Measurements from ENCODE around the gene CFAP299.
A peak's percentile ranks its signal among the peaks of the same experiment; 100 is the strongest.
"Not testable (repeated sequence)": the region's sequence is repeated elsewhere in the genome, so short reads cannot be mapped to it uniquely, and the experiment has no call there.

Gene CFAP299

GRCh38 chr4:80425124-80426100, 89.9 kb downstream of the CFAP299 start:
- no peak for DNase-seq (ENCODE audit: low read depth, low spot score)
- H3K4me3 ChIP-seq (ENCODE audit: low read length): no peak overlapping the region

GRCh38 chr4:80431203-80431965, 95.9 kb downstream of the CFAP299 start:
- DNase-seq (ENCODE audit: low read depth, low spot score): no peak
- H3K4me3 ChIP-seq (ENCODE audit: low read length): no peak overlapping the region

- no peak for DNase-seq (ENCODE audit: low read depth, low spot score)
Observed at GRCh38 chr4:80434238-80434637, 98.7 kb downstream of the CFAP299 start.

GRCh38 chr4:80438016-80438415, 102.5 kb downstream of the CFAP299 start:
- no peak for DNase-seq (ENCODE audit: low read depth, low spot score)
- no peak overlapping the region for H3K4me3 ChIP-seq (ENCODE audit: low read length)

More at GRCh38 chr4:80434238-80434637, 98.7 kb downstream of the CFAP299 start:
- H3K4me3 ChIP-seq (ENCODE audit: low read length): no peak overlapping the region

GRCh38 chr4:80439294-80440061, 103.9 kb downstream of the CFAP299 start:
- peak; percentile 42 for DNase-seq (ENCODE audit: low read depth, low spot score)
- not testable (repeated sequence) for H3K4me3 ChIP-seq (ENCODE audit: low read length)

GRCh38 chr4:80446248-80446647, 110.7 kb downstream of the CFAP299 start:
- DNase-seq (ENCODE audit: low read depth, low spot score): no peak
- H3K4me3 ChIP-seq (ENCODE audit: low read length): no peak overlapping the region

GRCh38 chr4:80446664-80447063, 111.1 kb downstream of the CFAP299 start:
- H3K4me3 ChIP-seq (ENCODE audit: low read length): no peak overlapping the region
- no peak for DNase-seq (ENCODE audit: low read depth, low spot score)

GRCh38 chr4:80447493-80447892, 112.0 kb downstream of the CFAP299 start:
- DNase-seq (ENCODE audit: low read depth, low spot score): no peak

GRCh38 chr4:80448056-80448455, 112.5 kb downstream of the CFAP299 start:
- no peak for DNase-seq (ENCODE audit: low read depth, low spot score)
- no peak overlapping the region for H3K4me3 ChIP-seq (ENCODE audit: low read length)

More at GRCh38 chr4:80447493-80447892, 112.0 kb downstream of the CFAP299 start:
- H3K4me3 ChIP-seq (ENCODE audit: low read length): no peak overlapping the region

GRCh38 chr4:80452055-80452454, 116.5 kb downstream of the CFAP299 start:
- no peak overlapping the region for H3K4me3 ChIP-seq (ENCODE audit: low read length)
- no peak for DNase-seq (ENCODE audit: low read depth, low spot score)

- DNase-seq (ENCODE audit: low read depth, low spot score): no peak
- H3K4me3 ChIP-seq (ENCODE audit: low read length): no peak overlapping the region
Observed at GRCh38 chr4:80452768-80453167, 117.2 kb downstream of the CFAP299 start.

GRCh38 chr4:80454040-80454439, 118.5 kb downstream of the CFAP299 start:
- H3K4me3 ChIP-seq (ENCODE audit: low read length): no peak overlapping the region
- no peak for DNase-seq (ENCODE audit: low read depth, low spot score)

GRCh38 chr4:80454556-80454955, 119.0 kb downstream of the CFAP299 start:
- DNase-seq (ENCODE audit: low read depth, low spot score): no peak
- H3K4me3 ChIP-seq (ENCODE audit: low read length): no peak overlapping the region

GRCh38 chr4:80459918-80460473, 124.5 kb downstream of the CFAP299 start:
- no peak overlapping the region for H3K4me3 ChIP-seq (ENCODE audit: low read length)
- no peak for DNase-seq (ENCODE audit: low read depth, low spot score)

GRCh38 chr4:80461412-80461811, 125.9 kb downstream of the CFAP299 start:
- H3K4me3 ChIP-seq (ENCODE audit: low read length): no peak overlapping the region
- DNase-seq (ENCODE audit: low read depth, low spot score): no peak

GRCh38 chr4:80462621-80463091, 127.1 kb downstream of the CFAP299 start:
- no peak for DNase-seq (ENCODE audit: low read depth, low spot score)
- no peak overlapping the region for H3K4me3 ChIP-seq (ENCODE audit: low read length)

GRCh38 chr4:80463509-80463908, 128.0 kb downstream of the CFAP299 start:
- H3K4me3 ChIP-seq (ENCODE audit: low read length): no peak overlapping the region

GRCh38 chr4:80465238-80465637, 129.7 kb downstream of the CFAP299 start:
- DNase-seq (ENCODE audit: low read depth, low spot score): no peak
- H3K4me3 ChIP-seq (ENCODE audit: low read length): no peak overlapping the region

More at GRCh38 chr4:80463509-80463908, 128.0 kb downstream of the CFAP299 start:
- no peak for DNase-seq (ENCODE audit: low read depth, low spot score)

- DNase-seq (ENCODE audit: low read depth, low spot score): no peak
- H3K4me3 ChIP-seq (ENCODE audit: low read length): no peak overlapping the region
Observed at GRCh38 chr4:80465736-80466135, 130.2 kb downstream of the CFAP299 start.

Data from Jurkat, Clone E6-1 (cell line).